AG09319 (cell line): Measurements from ENCODE around the gene FIGLA.

Source experiments
- DNase-seq: peaks from one replicate; pipeline ENCODE4 v3.0.0-alpha.2; 2010; ENCODE audit warnings: low read depth; ENCODE audit errors: extremely low read depth
- TF ChIP-seq, protein P1 (sequence below): IDR thresholded peaks from 2 replicates; pipeline ENCODE4 v1.5.1; 2011; ENCODE audit warnings: low read depth, mild to moderate bottlenecking, inconsistent platforms, low read length, moderate library complexity

The FIGLA gene

GRCh38 chr2:70738159-70738558 lies 52.3 kb downstream of the FIGLA start:
- TF ChIP-seq, protein P1, sequence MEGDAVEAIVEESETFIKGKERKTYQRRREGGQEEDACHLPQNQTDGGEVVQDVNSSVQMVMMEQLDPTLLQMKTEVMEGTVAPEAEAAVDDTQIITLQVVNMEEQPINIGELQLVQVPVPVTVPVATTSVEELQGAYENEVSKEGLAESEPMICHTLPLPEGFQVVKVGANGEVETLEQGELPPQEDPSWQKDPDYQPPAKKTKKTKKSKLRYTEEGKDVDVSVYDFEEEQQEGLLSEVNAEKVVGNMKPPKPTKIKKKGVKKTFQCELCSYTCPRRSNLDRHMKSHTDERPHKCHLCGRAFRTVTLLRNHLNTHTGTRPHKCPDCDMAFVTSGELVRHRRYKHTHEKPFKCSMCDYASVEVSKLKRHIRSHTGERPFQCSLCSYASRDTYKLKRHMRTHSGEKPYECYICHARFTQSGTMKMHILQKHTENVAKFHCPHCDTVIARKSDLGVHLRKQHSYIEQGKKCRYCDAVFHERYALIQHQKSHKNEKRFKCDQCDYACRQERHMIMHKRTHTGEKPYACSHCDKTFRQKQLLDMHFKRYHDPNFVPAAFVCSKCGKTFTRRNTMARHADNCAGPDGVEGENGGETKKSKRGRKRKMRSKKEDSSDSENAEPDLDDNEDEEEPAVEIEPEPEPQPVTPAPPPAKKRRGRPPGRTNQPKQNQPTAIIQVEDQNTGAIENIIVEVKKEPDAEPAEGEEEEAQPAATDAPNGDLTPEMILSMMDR, result no peak
- DNase-seq, result no peak

GRCh38 chr2:70735071-70735470 lies 55.4 kb downstream of the FIGLA start:
- no peak for DNase-seq

GRCh38 chr2:70733646-70734180 lies 56.7 kb downstream of the FIGLA start:
- TF ChIP-seq, protein P1, result no peak
- no peak for DNase-seq

More at GRCh38 chr2:70735071-70735470, 55.4 kb downstream of the FIGLA start:
- TF ChIP-seq, protein P1, result no peak

- DNase-seq, result no peak
- TF ChIP-seq, protein P1, result no peak
Measured at GRCh38 chr2:70732766-70733645, 57.4 kb downstream of the FIGLA start.

- no peak for DNase-seq
- TF ChIP-seq, protein P1, result no peak
Measured at GRCh38 chr2:70730730-70731129, 59.7 kb downstream of the FIGLA start.

- DNase-seq, result no peak
- TF ChIP-seq, protein P1, result no peak
Measured at GRCh38 chr2:70729647-70730046, 60.8 kb downstream of the FIGLA start.

GRCh38 chr2:70728128-70728527 lies 62.3 kb downstream of the FIGLA start:
- no peak for DNase-seq

More at GRCh38 chr2:70728128-70728527, 62.3 kb downstream of the FIGLA start:
- TF ChIP-seq, protein P1, result no peak
